LNCaP clone FGC (cell line): ENCODE measurements around the gene CACNA1D.

Experiments
- DNase-seq: peaks from one replicate; pipeline ENCODE4 v3.0.0-alpha.2; 2011; ENCODE audit warnings: low read depth
- H3K4me3 ChIP-seq: 2 replicates; pipeline ENCODE4 v1.5.1; 2011; ENCODE audit warnings: mild to moderate bottlenecking, low read depth, low read length, control low read depth
- TF ChIP-seq, protein P1 (sequence below): IDR thresholded peaks from 2 replicates; pipeline ENCODE4 v1.5.1; 2012; ENCODE audit warnings: mild to moderate bottlenecking; ENCODE audit not compliant: control insufficient read depth, insufficient read depth; ENCODE audit errors: extremely low read depth

Gene CACNA1D

DNA sequence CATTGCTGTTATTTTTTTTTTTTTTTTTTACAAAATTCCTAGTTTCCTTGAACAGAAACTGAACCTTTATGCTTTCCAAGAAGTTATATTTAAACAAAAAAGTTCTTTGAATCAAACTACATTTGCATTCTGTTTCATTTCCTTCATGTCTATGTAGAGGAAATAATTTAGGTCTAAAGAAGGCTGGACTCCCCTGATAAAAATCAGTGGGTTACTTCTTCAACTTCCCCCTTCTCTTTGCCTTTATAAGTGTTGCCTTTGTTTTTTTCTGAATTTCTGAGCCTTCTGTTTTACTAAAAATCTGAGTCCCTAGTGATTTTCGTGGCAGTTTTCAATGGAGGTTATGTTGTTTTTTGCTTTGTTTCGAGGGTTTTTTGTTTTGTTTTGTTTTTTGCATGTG, 199.0 kb downstream of the CACNA1D start:
- TF ChIP-seq, protein P1, sequence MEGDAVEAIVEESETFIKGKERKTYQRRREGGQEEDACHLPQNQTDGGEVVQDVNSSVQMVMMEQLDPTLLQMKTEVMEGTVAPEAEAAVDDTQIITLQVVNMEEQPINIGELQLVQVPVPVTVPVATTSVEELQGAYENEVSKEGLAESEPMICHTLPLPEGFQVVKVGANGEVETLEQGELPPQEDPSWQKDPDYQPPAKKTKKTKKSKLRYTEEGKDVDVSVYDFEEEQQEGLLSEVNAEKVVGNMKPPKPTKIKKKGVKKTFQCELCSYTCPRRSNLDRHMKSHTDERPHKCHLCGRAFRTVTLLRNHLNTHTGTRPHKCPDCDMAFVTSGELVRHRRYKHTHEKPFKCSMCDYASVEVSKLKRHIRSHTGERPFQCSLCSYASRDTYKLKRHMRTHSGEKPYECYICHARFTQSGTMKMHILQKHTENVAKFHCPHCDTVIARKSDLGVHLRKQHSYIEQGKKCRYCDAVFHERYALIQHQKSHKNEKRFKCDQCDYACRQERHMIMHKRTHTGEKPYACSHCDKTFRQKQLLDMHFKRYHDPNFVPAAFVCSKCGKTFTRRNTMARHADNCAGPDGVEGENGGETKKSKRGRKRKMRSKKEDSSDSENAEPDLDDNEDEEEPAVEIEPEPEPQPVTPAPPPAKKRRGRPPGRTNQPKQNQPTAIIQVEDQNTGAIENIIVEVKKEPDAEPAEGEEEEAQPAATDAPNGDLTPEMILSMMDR = no peak

DNA sequence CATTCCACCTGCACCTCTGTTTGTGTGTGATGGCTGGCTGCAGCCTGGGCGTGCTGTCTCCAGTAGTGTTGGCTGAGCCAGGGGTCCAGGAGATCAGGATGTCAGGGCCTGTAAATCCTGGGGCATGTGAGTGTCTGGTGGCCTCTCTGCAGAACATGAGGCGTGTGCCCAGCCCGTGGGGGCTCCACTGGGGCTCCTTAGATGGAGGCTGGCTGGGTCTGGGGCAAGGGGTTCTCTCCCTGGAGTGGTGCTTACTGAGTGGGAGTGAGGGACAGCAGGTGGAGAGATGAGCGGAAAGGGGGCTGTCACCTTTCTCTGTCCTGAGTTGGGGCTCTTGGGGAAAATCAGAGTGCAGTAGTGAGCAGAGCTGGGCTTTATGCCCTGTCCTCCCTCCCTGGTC, 199.6 kb downstream of the CACNA1D start:
- TF ChIP-seq, protein P1 = no peak
- no peak for DNase-seq
- H3K4me3 ChIP-seq = no peak overlapping the region

More for the DNA sequence above, 199.0 kb downstream of the CACNA1D start:
- no peak overlapping the region for H3K4me3 ChIP-seq
- no peak for DNase-seq

DNA sequence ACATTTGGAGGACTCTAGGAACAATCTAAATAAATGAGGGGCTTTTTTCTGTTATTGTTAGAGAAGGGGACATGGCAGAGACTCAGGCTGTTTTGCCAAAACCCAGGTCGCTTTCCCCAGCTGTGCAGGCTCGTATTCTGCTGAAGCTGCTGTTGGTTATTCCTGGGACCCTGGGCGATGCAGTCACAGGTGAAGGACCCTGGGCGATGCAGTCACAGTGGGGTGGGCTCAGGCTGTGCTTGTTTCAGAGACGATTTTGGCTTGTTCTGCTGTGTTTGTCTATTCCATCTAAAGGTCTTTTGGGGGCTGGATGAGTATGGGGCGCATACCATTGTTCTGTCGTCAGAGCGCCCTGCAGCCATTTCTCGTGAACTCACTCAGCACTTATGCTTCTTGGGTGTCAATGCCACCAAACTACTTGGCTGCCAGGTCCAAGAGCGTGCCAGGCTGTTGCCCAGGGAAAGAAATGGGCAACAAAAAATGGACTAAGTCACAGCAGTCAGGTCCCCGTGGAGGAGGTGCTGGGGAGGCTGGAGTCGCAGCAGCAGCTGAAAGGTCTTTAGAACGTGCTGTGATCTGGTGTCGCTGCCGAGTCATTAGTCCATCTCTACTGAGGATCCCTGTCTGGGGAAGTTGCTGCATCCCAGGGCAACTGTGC, 200.4 kb downstream of the CACNA1D start:
- DNase-seq = no peak
- no peak overlapping the region for H3K4me3 ChIP-seq
- TF ChIP-seq, protein P1 = no peak

DNA sequence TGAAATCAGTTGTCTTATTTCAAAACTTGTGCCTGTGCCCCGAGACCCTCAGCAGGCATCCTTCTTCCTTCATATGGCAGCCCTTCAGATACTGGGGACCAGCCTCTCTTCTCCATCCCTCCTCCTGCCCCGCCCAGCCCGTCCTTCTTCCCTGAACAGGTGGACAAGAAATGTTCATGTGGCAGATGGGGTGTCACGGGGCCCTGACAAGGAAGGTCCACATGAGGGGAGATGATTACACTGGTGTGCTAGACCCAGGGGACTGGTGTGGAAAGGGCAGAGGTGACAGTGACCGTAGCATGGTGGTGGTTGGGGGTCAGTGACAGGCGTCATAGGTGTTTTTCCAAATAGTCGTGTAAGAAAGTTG, 200.9 kb downstream of the CACNA1D start:
- TF ChIP-seq, protein P1 = no peak
- DNase-seq = no peak
- no peak overlapping the region for H3K4me3 ChIP-seq

DNA sequence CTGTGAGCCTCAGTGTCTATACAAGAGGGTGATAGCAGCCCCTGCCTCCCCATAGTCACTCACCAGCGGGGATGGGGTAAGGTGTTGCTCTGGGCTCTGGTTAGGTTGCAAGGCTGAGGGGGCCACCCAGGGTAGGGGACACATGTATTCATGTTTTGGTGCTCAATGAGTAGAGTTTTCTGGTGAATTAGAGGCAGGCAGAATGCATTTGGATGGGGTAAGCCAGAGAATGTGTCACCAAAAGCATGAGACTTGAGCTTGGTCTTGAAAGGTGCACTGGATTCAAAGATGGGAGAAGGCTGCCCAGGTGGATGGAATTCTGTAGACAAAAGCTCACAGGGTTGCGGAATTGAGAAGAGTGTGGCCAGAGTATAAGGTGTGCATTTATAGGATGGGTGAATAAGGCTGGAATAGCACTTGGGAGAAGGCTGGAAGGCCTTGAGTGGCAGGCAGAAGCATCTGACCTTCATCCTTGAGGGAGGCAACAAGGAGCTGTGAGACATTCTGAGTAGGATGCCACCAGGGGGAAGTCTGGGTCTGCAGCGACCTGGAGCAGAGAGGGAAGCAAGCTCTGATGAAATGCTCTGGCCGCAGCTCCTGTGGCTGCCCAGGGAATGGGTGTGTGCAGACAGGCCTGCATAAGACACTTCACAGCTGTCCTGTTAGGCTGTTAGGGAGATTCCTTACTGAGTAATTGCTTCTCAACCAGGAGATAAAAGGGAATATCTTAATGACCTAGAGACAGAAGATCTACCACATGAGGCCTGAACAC, 202.2 kb downstream of the CACNA1D start:
- DNase-seq = no peak
- no peak overlapping the region for H3K4me3 ChIP-seq
- TF ChIP-seq, protein P1 = no peak

DNA sequence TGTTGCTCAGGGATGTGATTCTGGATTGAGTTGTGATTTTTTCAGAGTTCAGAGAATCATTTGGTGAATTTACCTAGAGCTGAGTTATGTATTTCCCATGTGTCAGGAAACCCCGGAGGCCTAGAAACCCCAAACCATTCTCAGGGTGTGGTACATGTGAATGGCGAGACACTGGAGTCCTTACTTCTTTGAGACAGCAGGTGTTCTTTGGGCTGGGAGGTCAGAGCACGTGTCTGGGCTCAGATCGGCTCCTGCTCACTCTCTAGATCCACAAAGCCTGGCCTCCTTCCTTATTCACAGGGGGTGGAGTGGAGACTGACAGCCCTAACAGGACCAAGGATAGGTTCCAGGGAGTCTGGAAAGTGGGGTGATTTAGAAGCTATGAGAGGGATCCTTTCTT, 206.0 kb downstream of the CACNA1D start:
- TF ChIP-seq, protein P1 = no peak
- DNase-seq = no peak
- H3K4me3 ChIP-seq = no peak overlapping the region
